ENCODE results near the gene IFI27. TPM values are rescaled to one million over a fixed set of nuclear protein-coding genes. Genes with fewer than 3 reads are reported as not detected.

The IFI27 gene
- total RNA-seq, 1 experiment from 2014 or later: 2.3 TPM

DNA sequence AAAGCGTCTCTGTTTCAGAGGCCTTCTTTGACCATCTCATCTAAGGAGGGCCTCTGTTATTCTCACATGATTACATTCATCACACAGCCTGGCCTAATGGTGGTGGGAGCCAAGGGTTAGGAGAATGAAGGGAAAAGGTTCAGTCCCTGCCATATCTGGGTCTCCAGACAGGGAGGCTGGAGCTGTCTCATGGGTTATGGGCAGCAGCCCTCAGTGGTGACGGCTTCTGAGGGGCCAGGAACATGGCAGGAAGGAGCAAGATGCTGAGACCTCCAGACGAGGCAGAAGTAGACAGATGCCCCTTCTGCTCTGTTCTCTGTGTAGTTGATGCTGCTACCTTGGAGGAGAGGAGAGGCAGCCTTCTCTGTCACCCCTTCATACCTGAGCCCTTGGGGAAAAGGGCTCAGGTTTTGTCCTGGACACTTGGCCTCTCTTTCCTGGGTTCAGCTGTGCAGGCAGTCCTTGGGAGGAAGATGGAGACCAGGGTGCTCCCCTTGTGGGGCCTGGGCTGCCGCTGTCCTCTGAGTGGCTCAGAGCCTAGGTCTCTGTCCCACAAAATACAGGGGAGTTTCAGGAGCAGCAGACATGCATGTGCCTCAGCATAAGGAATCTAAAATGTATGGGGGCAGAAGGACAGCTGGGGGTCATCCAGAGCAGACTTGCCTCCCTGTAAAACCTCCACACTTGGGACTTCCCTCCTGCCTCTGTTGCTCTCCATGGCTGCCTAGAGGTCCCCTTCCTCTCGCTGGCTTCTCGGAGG is 15.3 kb downstream of the IFI27 start:
- intact Hi-C loops (cut with micrococcal nuclease; ENCODE audit: unreplicated experiment): no loop called here
- no peak for DNase-seq (ENCODE audit: low read depth, low spot score)
- POLR2A ChIA-PET: no interaction called here
- no peaks in the 10 kb centered on the region for H3K9me3 ChIP-seq (ENCODE audit: control insufficient read depth, insufficient read depth, low read depth, low read length)
- H3K4me3 ChIP-seq (ENCODE audit: low read depth in 2 of 2, low read length in 2 of 2): no peak overlapping the region
- no TSS peak for BruUV-seq (replicated peaks)
- no peak for ATAC-seq
- no peaks in the 10 kb centered on the region for H3K27me3 ChIP-seq (ENCODE audit: control insufficient read depth, insufficient read depth, low read length)
- peaks cover 4% of the 10 kb centered on the region for H3K4me1 ChIP-seq (ENCODE audit: control insufficient read depth, insufficient read depth, low read length)
- no peak overlapping the region for H3K27ac ChIP-seq (ENCODE audit: low read length)
- CTCF ChIA-PET: no interaction called here
- H3K36me3 ChIP-seq (ENCODE audit: control insufficient read depth, insufficient read depth, low read length): no peaks in the 10 kb centered on the region
- in situ Hi-C loops (cut with HindIII; ENCODE audit: low pct_unique_long_range_greater_than_20kb, low sequenced_read_pairs): no loop called here
- TF ChIP-seq, protein P1, sequence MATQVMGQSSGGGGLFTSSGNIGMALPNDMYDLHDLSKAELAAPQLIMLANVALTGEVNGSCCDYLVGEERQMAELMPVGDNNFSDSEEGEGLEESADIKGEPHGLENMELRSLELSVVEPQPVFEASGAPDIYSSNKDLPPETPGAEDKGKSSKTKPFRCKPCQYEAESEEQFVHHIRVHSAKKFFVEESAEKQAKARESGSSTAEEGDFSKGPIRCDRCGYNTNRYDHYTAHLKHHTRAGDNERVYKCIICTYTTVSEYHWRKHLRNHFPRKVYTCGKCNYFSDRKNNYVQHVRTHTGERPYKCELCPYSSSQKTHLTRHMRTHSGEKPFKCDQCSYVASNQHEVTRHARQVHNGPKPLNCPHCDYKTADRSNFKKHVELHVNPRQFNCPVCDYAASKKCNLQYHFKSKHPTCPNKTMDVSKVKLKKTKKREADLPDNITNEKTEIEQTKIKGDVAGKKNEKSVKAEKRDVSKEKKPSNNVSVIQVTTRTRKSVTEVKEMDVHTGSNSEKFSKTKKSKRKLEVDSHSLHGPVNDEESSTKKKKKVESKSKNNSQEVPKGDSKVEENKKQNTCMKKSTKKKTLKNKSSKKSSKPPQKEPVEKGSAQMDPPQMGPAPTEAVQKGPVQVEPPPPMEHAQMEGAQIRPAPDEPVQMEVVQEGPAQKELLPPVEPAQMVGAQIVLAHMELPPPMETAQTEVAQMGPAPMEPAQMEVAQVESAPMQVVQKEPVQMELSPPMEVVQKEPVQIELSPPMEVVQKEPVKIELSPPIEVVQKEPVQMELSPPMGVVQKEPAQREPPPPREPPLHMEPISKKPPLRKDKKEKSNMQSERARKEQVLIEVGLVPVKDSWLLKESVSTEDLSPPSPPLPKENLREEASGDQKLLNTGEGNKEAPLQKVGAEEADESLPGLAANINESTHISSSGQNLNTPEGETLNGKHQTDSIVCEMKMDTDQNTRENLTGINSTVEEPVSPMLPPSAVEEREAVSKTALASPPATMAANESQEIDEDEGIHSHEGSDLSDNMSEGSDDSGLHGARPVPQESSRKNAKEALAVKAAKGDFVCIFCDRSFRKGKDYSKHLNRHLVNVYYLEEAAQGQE (IDR thresholded peaks at IDR 0.05; ENCODE audit: insufficient read depth in 1 of 2, low read depth in 2 of 2, low read length in 1 of 2): no peak
- TF ChIP-seq SIN3A (IDR thresholded peaks at IDR 0.05; ENCODE audit: borderline replicate concordance, insufficient read depth, low read depth, low read length): no peak
- TF ChIP-seq, protein P2, sequence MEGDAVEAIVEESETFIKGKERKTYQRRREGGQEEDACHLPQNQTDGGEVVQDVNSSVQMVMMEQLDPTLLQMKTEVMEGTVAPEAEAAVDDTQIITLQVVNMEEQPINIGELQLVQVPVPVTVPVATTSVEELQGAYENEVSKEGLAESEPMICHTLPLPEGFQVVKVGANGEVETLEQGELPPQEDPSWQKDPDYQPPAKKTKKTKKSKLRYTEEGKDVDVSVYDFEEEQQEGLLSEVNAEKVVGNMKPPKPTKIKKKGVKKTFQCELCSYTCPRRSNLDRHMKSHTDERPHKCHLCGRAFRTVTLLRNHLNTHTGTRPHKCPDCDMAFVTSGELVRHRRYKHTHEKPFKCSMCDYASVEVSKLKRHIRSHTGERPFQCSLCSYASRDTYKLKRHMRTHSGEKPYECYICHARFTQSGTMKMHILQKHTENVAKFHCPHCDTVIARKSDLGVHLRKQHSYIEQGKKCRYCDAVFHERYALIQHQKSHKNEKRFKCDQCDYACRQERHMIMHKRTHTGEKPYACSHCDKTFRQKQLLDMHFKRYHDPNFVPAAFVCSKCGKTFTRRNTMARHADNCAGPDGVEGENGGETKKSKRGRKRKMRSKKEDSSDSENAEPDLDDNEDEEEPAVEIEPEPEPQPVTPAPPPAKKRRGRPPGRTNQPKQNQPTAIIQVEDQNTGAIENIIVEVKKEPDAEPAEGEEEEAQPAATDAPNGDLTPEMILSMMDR (IDR thresholded peaks at IDR 0.05): no peak
- no peak for TF ChIP-seq TCF7L2 (IDR thresholded peaks at IDR 0.05; ENCODE audit: low read depth, low read length)
- no peak for TF ChIP-seq POLR2AphosphoS5 (IDR thresholded peaks at IDR 0.05; ENCODE audit: low read depth, low read length)

DNA sequence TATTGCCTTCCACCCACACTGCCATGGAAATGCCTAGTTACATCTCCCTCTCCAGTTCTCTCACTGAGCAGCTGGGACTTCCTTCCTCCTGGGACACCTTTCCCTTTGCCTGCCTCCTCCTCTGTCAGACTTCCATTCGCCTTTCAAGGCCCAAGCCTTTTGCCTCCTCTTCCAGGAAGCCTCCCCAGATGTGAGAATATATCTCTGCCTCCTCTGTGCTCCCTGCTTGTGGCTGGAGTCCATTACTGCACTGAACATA is 15.8 kb downstream of the IFI27 start:
- ATAC-seq (no peak), DNase-seq (ENCODE audit: low read depth, low spot score) (no peak)
- Histone ChIP-seq H3K4me3 (ENCODE audit: low read depth in 2 of 2, low read length in 2 of 2) (no peak overlapping the region), H3K4me1 (ENCODE audit: control insufficient read depth, insufficient read depth, low read length) (peaks cover 4% of the 10 kb centered on the region), H3K36me3 (ENCODE audit: control insufficient read depth, insufficient read depth, low read length) (no peaks in the 10 kb centered on the region), H3K27me3 (ENCODE audit: control insufficient read depth, insufficient read depth, low read length) (no peaks in the 10 kb centered on the region), H3K27ac (ENCODE audit: low read length) (no peak overlapping the region), H3K9me3 (ENCODE audit: control insufficient read depth, insufficient read depth, low read depth, low read length) (no peaks in the 10 kb centered on the region)
- BruUV-seq (replicated peaks): no TSS peak
- TF ChIP-seq, protein P1 (IDR thresholded peaks at IDR 0.05; ENCODE audit: insufficient read depth in 1 of 2, low read depth in 2 of 2, low read length in 1 of 2): no peak
- TF ChIP-seq, protein P2 (IDR thresholded peaks at IDR 0.05): no peak
- TF ChIP-seq SIN3A (IDR thresholded peaks at IDR 0.05; ENCODE audit: borderline replicate concordance, insufficient read depth, low read depth, low read length): no peak
- in situ Hi-C loops (cut with HindIII; ENCODE audit: low pct_unique_long_range_greater_than_20kb, low sequenced_read_pairs) (no loop called here), intact Hi-C loops (cut with micrococcal nuclease; ENCODE audit: unreplicated experiment) (no loop called here)
- CTCF ChIA-PET: interaction anchor here (0.6 kb wide), 1 partner anchor 148 kb away, joined by 3 read pairs; no protein-coding TSS in a partner anchor
- POLR2A ChIA-PET: no interaction called here

Data from Panc1 (cell line).